ENCODE data around the gene TPD52L1. TPM values are rescaled to one million over a fixed set of nuclear protein-coding genes. Genes with fewer than 3 reads are reported as not detected.
"Not testable (repeated sequence)": the region's sequence is repeated elsewhere in the genome, so short reads cannot be mapped to it uniquely, and the experiment has no call there.

The TPD52L1 gene
- total and polyA plus RNA-seq, 2 donors (not counting 1 experiment from before 2014, with no cell fraction given), result not detected

- H3K4me3 ChIP-seq (ENCODE audit: control extremely low read depth in 1 of 5, extremely low read depth in 1 of 5, insufficient read depth in 1 of 5, low read depth in 2 of 5, low read length in 4 of 5), result no peak overlapping the region
- intact Hi-C loops (cut with micrococcal nuclease), result no loop called here
- CTCF ChIA-PET, result no interaction called here
- H3K9me3 ChIP-seq (ENCODE audit: control extremely low read depth in 1 of 3, control insufficient read depth in 2 of 3, insufficient read depth in 1 of 3, low read length in 2 of 3), result peaks cover 0 to 6% (median 0%) of the 10 kb centered on the region in 3 donors
- H3K9ac ChIP-seq (ENCODE audit: low read length), result no peak overlapping the region
- Mint-ChIP-seq H3K4me1 (no peaks in the 10 kb centered on the region), H3K27ac (no peak overlapping the region), H3K27me3 (peaks cover 5% of the 10 kb centered on the region), H3K9me3 (ENCODE audit: insufficient read depth) (no peaks in the 10 kb centered on the region), H3K4me3 (no peak overlapping the region)
- H3K4me2 ChIP-seq (replicated peaks; ENCODE audit: low read depth, low read length, poor library complexity, severe bottlenecking), result no peak overlapping the region
- no peaks in the 10 kb centered on the region for H3K79me2 ChIP-seq (ENCODE audit: control insufficient read depth, insufficient read depth, low read length)
- TF ChIP-seq EZH2 (IDR thresholded peaks at IDR 0.05; ENCODE audit: borderline replicate concordance, insufficient read depth, low read depth, low read length, poor library complexity, severe bottlenecking) (no peak), CTCF (IDR thresholded peaks at IDR 0.05) (no peak)
- H4K20me1 ChIP-seq (ENCODE audit: control insufficient read depth, insufficient read depth, low read length, poor library complexity, severe bottlenecking), result no peaks in the 10 kb centered on the region
- no peaks in the 10 kb centered on the region for H3K4me1 ChIP-seq (ENCODE audit: control insufficient read depth in 2 of 2, insufficient read depth in 2 of 2, low read length in 2 of 2)
- H3K36me3 ChIP-seq (replicated peaks in 1 of 2; ENCODE audit: control extremely low read depth in 1 of 2, control insufficient read depth in 1 of 2, extremely low read depth in 1 of 2, insufficient read depth in 2 of 2, low read length in 1 of 2), result no peaks in the 10 kb centered on the region
- H2AFZ ChIP-seq (ENCODE audit: insufficient read depth, low read depth, low read length, poor library complexity, severe bottlenecking), result no peak overlapping the region
- no peaks in the 10 kb centered on the region for H3K27me3 ChIP-seq (replicated peaks in 1 of 4; ENCODE audit: control extremely low read depth in 1 of 4, control insufficient read depth in 3 of 4, insufficient read depth in 4 of 4, low read length in 3 of 4)
- no peak overlapping the region for H3K27ac ChIP-seq (ENCODE audit: low read length in 2 of 2)
- ATAC-seq (ENCODE audit: low read depth) (no peak), DNase-seq (no peak)
- POLR2A ChIA-PET, result no interaction called here
- WGBS (ENCODE audit: insufficient coverage), result 87% methylated on average over 7 of the region's 8 CpGs
Observed at GRCh38 chr6:125123468-125124048, 30.0 kb upstream of the TPD52L1 start.

GRCh38 chr6:125124049-125124669, 29.4 kb upstream of the TPD52L1 start:
- TF ChIP-seq CTCF (IDR thresholded peaks at IDR 0.05) (no peak), EZH2 (IDR thresholded peaks at IDR 0.05; ENCODE audit: borderline replicate concordance, insufficient read depth, low read depth, low read length, poor library complexity, severe bottlenecking) (no peak)
- Histone ChIP-seq H3K27ac (ENCODE audit: low read length in 2 of 2) (no peak overlapping the region), H2AFZ (ENCODE audit: insufficient read depth, low read depth, low read length, poor library complexity, severe bottlenecking) (no peak overlapping the region), H4K20me1 (ENCODE audit: control insufficient read depth, insufficient read depth, low read length, poor library complexity, severe bottlenecking) (no peaks in the 10 kb centered on the region), H3K27me3 (replicated peaks in 1 of 4; ENCODE audit: control extremely low read depth in 1 of 4, control insufficient read depth in 3 of 4, insufficient read depth in 4 of 4, low read length in 3 of 4) (no peaks in the 10 kb centered on the region), H3K79me2 (ENCODE audit: control insufficient read depth, insufficient read depth, low read length) (no peaks in the 10 kb centered on the region), H3K4me2 (replicated peaks; ENCODE audit: low read depth, low read length, poor library complexity, severe bottlenecking) (no peak overlapping the region), H3K9ac (ENCODE audit: low read length) (no peak overlapping the region), H3K36me3 (replicated peaks in 1 of 2; ENCODE audit: control extremely low read depth in 1 of 2, control insufficient read depth in 1 of 2, extremely low read depth in 1 of 2, insufficient read depth in 2 of 2, low read length in 1 of 2) (no peaks in the 10 kb centered on the region), H3K9me3 (ENCODE audit: control extremely low read depth in 1 of 3, control insufficient read depth in 2 of 3, insufficient read depth in 1 of 3, low read length in 2 of 3) (peaks cover 0 to 6% (median 0%) of the 10 kb centered on the region in 3 donors), H3K4me1 (ENCODE audit: control insufficient read depth in 2 of 2, insufficient read depth in 2 of 2, low read length in 2 of 2) (no peaks in the 10 kb centered on the region), H3K4me3 (ENCODE audit: control extremely low read depth in 1 of 5, extremely low read depth in 1 of 5, insufficient read depth in 1 of 5, low read depth in 2 of 5, low read length in 4 of 5) (no peak overlapping the region)
- Mint-ChIP-seq H3K27ac (no peak overlapping the region), H3K9me3 (ENCODE audit: insufficient read depth) (no peaks in the 10 kb centered on the region), H3K4me3 (no peak overlapping the region), H3K27me3 (peaks cover 5% of the 10 kb centered on the region), H3K4me1 (no peaks in the 10 kb centered on the region)
- intact Hi-C loops (cut with micrococcal nuclease), result no loop called here
- no peak for ATAC-seq (ENCODE audit: low read depth)
- ChIA-PET CTCF (no interaction called here), POLR2A (no interaction called here)
- WGBS (ENCODE audit: insufficient coverage), result 84% methylated on average over 6 of the region's 6 CpGs
- no peak for DNase-seq

GRCh38 chr6:125125856-125126255, 27.7 kb upstream of the TPD52L1 start:
- H3K9ac ChIP-seq (ENCODE audit: low read length); H3K4me1 ChIP-seq (ENCODE audit: control insufficient read depth in 2 of 2, insufficient read depth in 2 of 2, low read length in 2 of 2); H3K4me3 Mint-ChIP-seq; H2AFZ ChIP-seq (ENCODE audit: insufficient read depth, low read depth, low read length, poor library complexity, severe bottlenecking); H3K9me3 ChIP-seq (ENCODE audit: control extremely low read depth in 1 of 3, control insufficient read depth in 2 of 3, insufficient read depth in 1 of 3, low read length in 2 of 3); H3K27ac Mint-ChIP-seq; H3K4me2 ChIP-seq (replicated peaks; ENCODE audit: low read depth, low read length, poor library complexity, severe bottlenecking); ATAC-seq (ENCODE audit: low read depth); H3K36me3 ChIP-seq (replicated peaks in 1 of 2; ENCODE audit: control extremely low read depth in 1 of 2, control insufficient read depth in 1 of 2, extremely low read depth in 1 of 2, insufficient read depth in 2 of 2, low read length in 1 of 2); CTCF ChIA-PET; intact Hi-C loops (cut with micrococcal nuclease); H3K9me3 Mint-ChIP-seq (ENCODE audit: insufficient read depth); DNase-seq; H3K4me3 ChIP-seq (ENCODE audit: control extremely low read depth in 1 of 5, extremely low read depth in 1 of 5, insufficient read depth in 1 of 5, low read depth in 2 of 5, low read length in 4 of 5); H4K20me1 ChIP-seq (ENCODE audit: control insufficient read depth, insufficient read depth, low read length, poor library complexity, severe bottlenecking); POLR2A ChIA-PET; H3K27me3 ChIP-seq (replicated peaks in 1 of 4; ENCODE audit: control extremely low read depth in 1 of 4, control insufficient read depth in 3 of 4, insufficient read depth in 4 of 4, low read length in 3 of 4); H3K79me2 ChIP-seq (ENCODE audit: control insufficient read depth, insufficient read depth, low read length); H3K27me3 Mint-ChIP-seq; H3K4me1 Mint-ChIP-seq; H3K27ac ChIP-seq (ENCODE audit: low read length in 2 of 2): not testable (repeated sequence)
- 98% methylated on average over 22 of the region's 23 CpGs for WGBS (ENCODE audit: insufficient coverage)
